Gastrocnemius medialis (tissue), 4 donors: ENCODE results near the gene CFHR3.
"Not testable (repeated sequence)": the region's sequence is repeated elsewhere in the genome, so short reads cannot be mapped to it uniquely, and the experiment has no call there.

Source experiments
- CTCF ChIP-seq, 5 experiments: fragments of 450-650 bp in 3 of 5; fragments of 200-600 bp in 2 of 5; sonication (generic) in 2 of 5; IDR thresholded peaks in 4 of 5; conservative IDR thresholded peaks in 1 of 5; 1 replicate in 4 of 5; 2 replicates in 1 of 5; pipeline ENCODE4 v1.5.1; 2016 to 2019; ENCODE audit warnings: antibody characterized with exemption in 5 of 5, mild to moderate bottlenecking in 3 of 5, moderate library complexity in 3 of 5
- POLR2A ChIP-seq, 2 donors: fragments of 450-650 bp; IDR thresholded peaks; one replicate each; pipeline ENCODE4 v1.6.1; 2017; ENCODE audit warnings: antibody characterized with exemption in 2 of 2, mild to moderate bottlenecking in 2 of 2, moderate library complexity in 2 of 2

- not testable (repeated sequence) for TF ChIP-seq CTCF (IDR thresholded peaks at IDR 0.05 in 4 of 5, conservative IDR thresholded peaks at IDR 0.05 in 1 of 5); POLR2A (IDR thresholded peaks at IDR 0.05)
Measured at GRCh38 chr1:196827860-196828259, 53.2 kb downstream of the CFHR3 start.
